Anterior cingulate cortex (tissue), 58 donors: Measurements from ENCODE around the gene NMUR2.

ENCODE experiments used
- DNase-seq, 58 donors: peaks; one replicate each; lab custom pipeline; 2025; lab: John Stamatoyannopoulos, UW

The NMUR2 gene

DNA sequence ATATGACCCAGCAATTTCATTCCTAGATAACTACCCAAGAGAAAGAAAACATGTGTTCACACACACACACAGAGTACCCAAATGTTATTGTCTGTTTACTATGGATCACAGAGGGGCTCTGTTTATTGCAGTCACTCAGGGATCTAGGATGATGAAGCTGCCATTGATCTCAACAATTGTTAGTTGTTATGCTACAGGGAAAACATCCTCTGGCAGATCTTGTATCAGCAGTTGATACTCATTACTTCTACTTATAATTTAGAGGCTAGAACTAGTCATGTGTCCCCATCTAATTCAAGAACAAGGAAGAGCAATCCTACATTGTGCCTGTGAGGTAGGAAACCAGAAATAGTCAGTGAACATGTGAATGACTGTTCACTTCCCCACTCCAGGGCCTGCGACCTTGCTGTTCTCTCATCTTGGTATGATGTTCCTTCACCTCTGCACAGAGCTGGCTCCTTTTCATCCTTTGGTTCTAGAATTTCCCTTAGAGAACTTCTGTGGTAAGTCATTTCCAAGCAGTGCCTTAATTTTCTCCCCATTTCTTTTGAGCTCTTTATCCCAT lies 30.3 kb downstream of the NMUR2 start:
- DNase-seq, result peak in 1 of 58 donors; percentile 35

DNA sequence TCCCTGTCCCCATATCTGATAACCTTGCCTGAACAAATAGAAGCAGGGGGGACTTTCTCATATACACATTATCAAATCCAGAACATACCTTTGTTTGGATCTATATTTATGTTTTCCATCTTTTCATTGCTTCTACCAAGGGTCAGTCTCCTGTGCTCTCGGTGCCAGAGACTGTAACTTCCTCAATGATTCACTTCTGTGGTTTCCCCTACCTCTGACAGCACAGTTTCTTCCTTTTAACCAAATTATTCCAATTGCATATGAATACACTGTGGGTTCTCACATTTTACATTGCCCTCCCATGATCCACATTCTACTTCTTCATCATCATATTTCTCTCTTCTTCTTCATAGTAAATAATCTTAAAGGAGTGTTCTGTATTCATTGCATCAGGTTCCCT lies 32.2 kb downstream of the NMUR2 start:
- no peak for DNase-seq

- DNase-seq, result no peak
Observed at GRCh38 chr5:152369298-152369697, 35.8 kb downstream of the NMUR2 start.

DNA sequence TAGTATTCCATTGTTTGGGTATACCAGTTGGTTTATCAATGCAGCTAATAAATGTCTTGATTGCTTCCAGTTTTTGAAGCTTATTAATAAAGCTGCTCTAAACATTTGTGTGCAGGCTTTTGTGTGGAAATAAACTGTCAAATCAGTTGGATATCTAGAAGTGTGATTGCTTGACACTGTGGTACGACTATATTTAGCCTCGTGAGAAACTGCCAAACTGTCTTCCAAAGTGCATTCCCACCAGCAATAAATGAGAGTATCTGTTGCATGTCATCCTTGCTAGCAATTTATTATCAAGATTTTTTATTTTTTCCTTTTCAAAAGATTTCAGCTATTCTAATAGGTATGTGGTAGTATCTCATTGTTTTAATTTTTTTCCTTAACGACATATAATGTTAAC lies 37.5 kb downstream of the NMUR2 start:
- no peak for DNase-seq

DNA sequence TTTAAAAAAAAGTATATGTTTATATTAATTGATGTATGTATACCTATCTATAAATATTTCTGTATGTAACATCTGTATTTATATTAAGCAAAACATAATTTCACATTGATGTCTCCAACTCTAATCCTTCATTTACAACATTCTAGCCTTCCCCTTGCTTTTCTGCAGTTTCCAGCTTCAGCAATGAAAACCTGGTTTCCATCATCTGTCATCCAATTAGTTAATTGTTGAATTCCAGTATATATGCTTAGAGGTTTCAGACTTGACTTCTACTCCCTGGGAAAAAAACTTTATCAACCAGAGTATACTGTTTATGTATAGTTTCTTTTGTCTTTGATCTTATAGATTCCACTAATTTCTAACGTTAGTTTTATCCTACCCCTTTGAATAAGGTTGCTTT lies 38.4 kb downstream of the NMUR2 start:
- no peak for DNase-seq

DNA sequence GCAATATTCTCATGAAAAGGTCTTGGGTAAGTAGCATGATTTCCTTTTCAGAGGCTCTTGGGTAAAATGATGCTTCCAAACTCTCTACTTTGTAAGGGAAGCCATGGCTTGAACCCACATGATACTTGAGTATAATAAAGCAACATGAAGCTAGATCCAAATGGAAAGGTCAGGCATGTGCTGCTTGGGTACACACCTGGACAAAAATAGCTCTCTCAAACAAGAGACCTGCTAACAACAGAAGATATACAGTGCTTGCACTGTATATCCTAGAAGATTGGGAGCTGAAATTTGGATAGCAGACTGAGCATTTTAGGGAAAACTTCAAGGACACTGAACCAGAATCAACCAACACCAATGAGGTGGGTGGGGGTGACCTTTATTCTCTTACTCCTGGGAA lies 40.2 kb downstream of the NMUR2 start:
- no peak for DNase-seq

- no peak for DNase-seq
Observed at GRCh38 chr5:152364172-152364571, 40.9 kb downstream of the NMUR2 start.

DNA sequence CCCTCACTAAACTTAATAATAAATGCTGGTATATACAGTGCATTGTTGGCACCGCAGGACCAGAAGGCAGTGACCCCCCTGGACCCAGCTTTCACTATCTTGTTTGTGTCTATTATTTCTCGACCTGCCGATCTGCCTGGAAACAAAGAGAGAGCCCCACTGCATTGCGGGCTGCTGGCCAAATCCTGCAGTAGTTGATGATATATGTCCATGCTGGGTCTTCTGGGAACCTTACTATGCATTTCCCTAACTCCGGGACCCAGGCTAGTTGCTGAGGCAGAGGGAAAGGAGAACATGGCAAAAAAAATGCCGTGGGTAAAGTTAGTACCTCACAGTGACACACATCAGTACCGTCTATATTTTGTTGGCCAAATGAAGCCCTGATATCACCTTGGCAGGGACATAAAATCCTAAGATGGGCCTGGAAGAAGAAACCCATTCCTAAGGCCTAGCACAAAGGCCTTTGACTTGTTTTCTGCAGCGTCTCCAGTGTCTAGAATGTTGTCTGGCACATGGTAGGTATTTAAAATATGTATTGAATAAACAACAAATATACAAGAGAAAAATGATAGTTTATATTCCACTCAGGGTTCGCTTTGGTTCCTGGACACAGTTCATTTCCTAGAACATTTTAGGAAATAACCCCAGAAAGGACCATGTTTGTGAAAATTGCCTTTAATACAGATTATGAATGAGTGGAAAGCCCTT lies 46.1 kb downstream of the NMUR2 start:
- no peak for DNase-seq

DNA sequence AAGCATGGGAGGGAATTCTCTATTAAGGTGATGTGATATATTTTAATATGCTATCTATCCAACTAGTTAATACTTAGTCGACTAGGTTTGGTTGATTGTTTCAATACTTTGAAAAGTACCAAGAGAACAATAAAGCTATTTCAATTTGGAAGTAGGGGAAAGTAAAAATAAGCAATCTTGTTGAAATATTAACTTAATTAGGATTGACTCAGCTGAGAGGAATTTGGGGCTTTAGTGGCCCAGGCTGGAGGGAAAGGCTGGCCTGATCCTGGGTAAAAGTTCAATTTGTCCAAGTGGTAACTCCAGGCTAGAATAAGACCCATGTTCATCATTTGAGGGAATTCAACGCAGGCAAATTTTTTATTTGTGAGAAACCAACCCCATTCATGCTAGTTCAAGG lies 48.6 kb downstream of the NMUR2 start:
- no peak for DNase-seq

- no peak for DNase-seq
Observed at GRCh38 chr5:152355061-152355460, 50.0 kb downstream of the NMUR2 start.

DNA sequence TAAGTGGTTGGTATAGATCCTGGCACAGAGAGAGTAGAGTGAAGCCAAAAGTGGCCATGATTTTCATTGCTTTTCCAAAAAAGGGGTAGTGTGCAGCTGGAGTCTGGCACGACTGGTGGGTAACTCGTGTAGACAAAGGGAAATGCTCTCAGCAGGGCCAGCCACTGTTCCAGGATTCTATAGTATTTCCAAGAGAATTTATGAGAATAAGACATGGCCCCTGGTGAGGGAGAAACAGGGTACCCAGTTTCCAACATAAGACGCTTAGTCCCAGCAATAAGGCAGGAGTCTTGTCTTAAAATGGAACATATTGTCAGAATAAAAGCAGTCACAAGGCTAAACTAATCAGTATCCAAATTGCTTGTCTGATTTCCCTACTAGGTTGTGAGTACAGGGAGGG lies 52.1 kb downstream of the NMUR2 start:
- DNase-seq, result no peak

DNA sequence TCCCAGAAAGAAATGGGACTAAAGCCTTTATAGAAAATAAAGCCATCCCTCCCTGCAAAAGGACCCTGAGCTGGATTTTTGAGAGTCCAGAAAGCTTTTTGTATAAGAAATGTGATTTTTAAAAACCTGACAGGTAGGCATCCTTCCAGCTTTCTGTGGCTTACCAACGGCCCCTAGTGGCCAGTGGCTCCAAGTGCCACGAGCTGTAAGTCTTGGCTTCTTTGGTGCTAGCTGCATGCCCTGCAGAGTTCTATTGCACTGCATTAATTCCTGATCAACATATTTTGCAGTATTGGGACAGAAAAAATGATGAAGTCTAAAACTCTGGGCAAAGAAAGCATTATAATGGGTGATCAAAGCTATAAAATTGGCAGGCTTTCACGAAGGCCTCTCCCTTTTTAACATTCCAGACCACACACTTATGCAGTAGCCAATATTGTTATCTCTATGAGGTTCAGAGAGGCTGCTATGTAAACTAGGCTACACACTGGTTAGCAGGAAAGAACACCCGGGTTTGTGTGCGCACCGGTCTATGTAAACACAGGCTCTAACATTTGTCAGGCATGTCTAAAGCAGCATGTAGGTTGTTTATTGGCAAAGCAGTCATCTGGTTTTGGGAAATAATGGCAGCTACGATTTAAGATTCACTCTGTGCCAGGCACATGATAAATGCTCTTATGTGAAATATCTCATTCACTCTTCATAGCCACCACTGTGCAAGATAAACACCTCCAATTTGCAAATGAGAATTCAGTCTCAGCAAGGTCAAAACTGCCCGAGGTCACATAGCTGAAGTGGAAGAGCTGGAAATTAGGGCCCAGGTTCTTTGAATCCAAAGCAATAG lies 55.2 kb downstream of the NMUR2 start:
- DNase-seq, result peak in 42 of 58 donors; percentile 1 to 50 (median 10)
